Measurements from ENCODE around the gene NOX4.
"Not testable (repeated sequence)": the region's sequence is repeated elsewhere in the genome, so short reads cannot be mapped to it uniquely, and the experiment has no call there.

DNA sequence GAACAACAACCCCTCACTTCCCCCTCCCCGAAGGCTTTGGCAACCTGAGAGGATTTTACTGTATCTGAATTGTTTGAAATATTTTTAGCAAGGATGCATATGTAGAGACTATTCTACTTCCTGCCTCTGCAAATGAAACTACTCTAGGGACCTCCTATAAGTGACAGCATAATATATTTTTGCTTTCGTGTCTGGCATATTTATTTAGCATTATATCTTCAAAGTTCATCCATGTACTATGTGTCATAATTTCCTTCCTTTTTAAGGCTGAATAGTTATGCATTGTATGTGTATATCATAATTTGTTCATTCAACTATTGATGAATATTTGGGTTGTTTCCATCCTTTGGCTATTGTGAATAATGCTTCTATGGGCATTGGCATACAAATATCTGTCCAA lies 153.1 kb downstream of the NOX4 start:
- TF ChIP-seq POLR2AphosphoS5, POLR2A (IDR thresholded peaks at IDR 0.05): not testable (repeated sequence)
- TF ChIP-seq, protein P1, sequence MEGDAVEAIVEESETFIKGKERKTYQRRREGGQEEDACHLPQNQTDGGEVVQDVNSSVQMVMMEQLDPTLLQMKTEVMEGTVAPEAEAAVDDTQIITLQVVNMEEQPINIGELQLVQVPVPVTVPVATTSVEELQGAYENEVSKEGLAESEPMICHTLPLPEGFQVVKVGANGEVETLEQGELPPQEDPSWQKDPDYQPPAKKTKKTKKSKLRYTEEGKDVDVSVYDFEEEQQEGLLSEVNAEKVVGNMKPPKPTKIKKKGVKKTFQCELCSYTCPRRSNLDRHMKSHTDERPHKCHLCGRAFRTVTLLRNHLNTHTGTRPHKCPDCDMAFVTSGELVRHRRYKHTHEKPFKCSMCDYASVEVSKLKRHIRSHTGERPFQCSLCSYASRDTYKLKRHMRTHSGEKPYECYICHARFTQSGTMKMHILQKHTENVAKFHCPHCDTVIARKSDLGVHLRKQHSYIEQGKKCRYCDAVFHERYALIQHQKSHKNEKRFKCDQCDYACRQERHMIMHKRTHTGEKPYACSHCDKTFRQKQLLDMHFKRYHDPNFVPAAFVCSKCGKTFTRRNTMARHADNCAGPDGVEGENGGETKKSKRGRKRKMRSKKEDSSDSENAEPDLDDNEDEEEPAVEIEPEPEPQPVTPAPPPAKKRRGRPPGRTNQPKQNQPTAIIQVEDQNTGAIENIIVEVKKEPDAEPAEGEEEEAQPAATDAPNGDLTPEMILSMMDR (IDR thresholded peaks at IDR 0.05 in 8 of 11, conservative IDR thresholded peaks at IDR 0.05 in 3 of 11) = not testable (repeated sequence)
